ENCODE data around the gene SIX4.
"Not testable (repeated sequence)": the region's sequence is repeated elsewhere in the genome, so short reads cannot be mapped to it uniquely, and the experiment has no call there.

SIX4 gene

GRCh38 chr14:60723907-60724618 is at the start of gene SIX4:
Gene SIX4, minus strand, starts transcription at chr14:60724351. Its CDS starts 277 bp downstream, at chr14:60724074.
- DNase-seq (ENCODE audit: low read depth in 2 of 2) = no peak

GRCh38 chr14:60773558-60773957 is 49.4 kb upstream of the SIX4 start:
- DNase-seq (ENCODE audit: low read depth in 2 of 2) = no peak

- DNase-seq (ENCODE audit: low read depth in 2 of 2) = no peak
These were observed 47.0 kb upstream of the SIX4 start for GRCh38 chr14:60771117-60771516.

- no peak for DNase-seq (ENCODE audit: low read depth in 2 of 2)
These were observed 44.5 kb upstream of the SIX4 start for GRCh38 chr14:60768602-60769001.

- DNase-seq (ENCODE audit: low read depth in 2 of 2) = no peak
These were observed 36.7 kb upstream of the SIX4 start for GRCh38 chr14:60760644-60761364.

GRCh38 chr14:60760209-60760608 is 36.1 kb upstream of the SIX4 start:
- no peak for DNase-seq (ENCODE audit: low read depth in 2 of 2)

GRCh38 chr14:60758885-60759284 is 34.7 kb upstream of the SIX4 start:
- DNase-seq (ENCODE audit: low read depth in 2 of 2) = no peak

- DNase-seq (ENCODE audit: low read depth in 2 of 2) = no peak
These were observed 33.4 kb upstream of the SIX4 start for GRCh38 chr14:60757567-60758002.

- DNase-seq (ENCODE audit: low read depth in 2 of 2) = no peak
These were observed 32.7 kb upstream of the SIX4 start for GRCh38 chr14:60756847-60757246.

- peak; percentile 33 to 39 for DNase-seq (ENCODE audit: low read depth in 2 of 2)
These were observed 29.3 kb upstream of the SIX4 start for GRCh38 chr14:60753264-60754119.

GRCh38 chr14:60744566-60744965 is 20.4 kb upstream of the SIX4 start:
- DNase-seq (ENCODE audit: low read depth in 2 of 2) = no peak

- no peak for DNase-seq (ENCODE audit: low read depth in 2 of 2)
These were observed 14.8 kb upstream of the SIX4 start for GRCh38 chr14:60738843-60739508.

GRCh38 chr14:60736494-60736893 is 12.3 kb upstream of the SIX4 start:
- DNase-seq (ENCODE audit: low read depth in 2 of 2) = no peak

GRCh38 chr14:60735416-60735815 is 11.3 kb upstream of the SIX4 start:
- no peak for DNase-seq (ENCODE audit: low read depth in 2 of 2)

GRCh38 chr14:60734465-60735242 is 10.5 kb upstream of the SIX4 start, which contains the start of gene MNAT1:
Gene MNAT1, plus strand, starts transcription at chr14:60734761. Its CDS starts 102 bp downstream, at chr14:60734863.
- DNase-seq (ENCODE audit: low read depth in 2 of 2) = peak; percentile 64 to 69

- DNase-seq (ENCODE audit: low read depth in 2 of 2) = no peak
These were observed 8.8 kb upstream of the SIX4 start for GRCh38 chr14:60732840-60733483.

- DNase-seq (ENCODE audit: low read depth in 2 of 2) = not testable (repeated sequence)
These were observed 7.1 kb upstream of the SIX4 start for GRCh38 chr14:60731291-60731690.

GRCh38 chr14:60723116-60723906 is 840 bp downstream of the SIX4 start:
- DNase-seq (ENCODE audit: low read depth in 2 of 2) = no peak

- no peak for DNase-seq (ENCODE audit: low read depth in 2 of 2)
These were observed 1.6 kb downstream of the SIX4 start for GRCh38 chr14:60722357-60723115.

Data from stimulated activated CD8-positive, alpha-beta memory T cell treated with anti-CD3 and anti-CD28 coated beads, Interleukin-15, amount 100 ng/mL, for 48 hours (primary cell).